SK-N-SH (cell line): Measurements from ENCODE around the gene ARHGEF6. TPM values are rescaled to one million over a fixed set of nuclear protein-coding genes. Genes with fewer than 3 reads are reported as not detected.

Experiments
- CTCF ChIA-PET: fragments of 300-600, 350-600 bp; formaldehyde crosslinking; extraction: SDS; loops from one replicate; lab custom pipeline; 2021; lab: Yijun Ruan, JAX
- POLR2A ChIA-PET: fragments of 350-600 bp; sonication (Branson Sonifier 250); formaldehyde crosslinking; extraction: SDS; loops from one replicate; lab custom pipeline; 2020; ENCODE audit warnings: antibody characterized with exemption, inconsistent platforms; lab: Yijun Ruan, JAX
- DNase-seq: peaks from one replicate; pipeline ENCODE4 v3.0.0; 2012
- H2AFZ ChIP-seq: fragments of 200-600 bp; sonication (generic); 2 replicates; pipeline ENCODE4 v1.8.1; 2016; ENCODE audit warnings: antibody characterized with exemption, mild to moderate bottlenecking, low read depth
- H3F3A ChIP-seq: fragments of 200-600 bp; sonication (generic); replicated peaks from 2 replicates; pipeline ENCODE3; 2016; ENCODE audit warnings: antibody characterized with exemption, mild to moderate bottlenecking; ENCODE audit not compliant: insufficient read depth
- H3K27ac ChIP-seq, 2 experiments: fragments of 200-500 bp in 1 of 2; fragments of 200-600 bp in 1 of 2; sonication (Bioruptor generic) in 1 of 2; sonication (generic), shearing (Covaris generic) in 1 of 2; 2 replicates each; pipeline versions ENCODE4 v1.5.1 to v1.6.1; 2014 to 2016; ENCODE audit warnings: low read depth in 2 of 2, inconsistent platforms in 1 of 2, low read length in 1 of 2, mild to moderate bottlenecking in 1 of 2, mixed read lengths in 1 of 2
- H3K27me3 ChIP-seq: fragments of 200-600 bp; sonication (generic), shearing (Covaris generic); 2 replicates; pipeline ENCODE4 v1.6.1; 2016; ENCODE audit warnings: mixed run types; ENCODE audit not compliant: insufficient read depth
- H3K36me3 ChIP-seq, 2 experiments: fragments of 200-500 bp in 1 of 2; fragments of 200-600 bp in 1 of 2; sonication (Bioruptor generic) in 1 of 2; sonication (generic) in 1 of 2; replicated peaks in 1 of 2; 2 replicates each; pipeline versions ENCODE3 to v1.5.1; 2014 to 2016; ENCODE audit warnings: low read length in 1 of 2, mild to moderate bottlenecking in 1 of 2; ENCODE audit not compliant: insufficient read depth in 2 of 2, control insufficient read depth in 1 of 2
- H3K4me1 ChIP-seq, 2 experiments: fragments of 200-500 bp in 1 of 2; fragments of 200-600 bp in 1 of 2; sonication (Bioruptor generic) in 1 of 2; sonication (generic), shearing (Covaris generic) in 1 of 2; 2 replicates each; pipeline versions ENCODE4 v1.5.1 to v1.6.1; 2014 to 2016; ENCODE audit warnings: low read depth in 1 of 2, low read length in 1 of 2, mixed run types in 1 of 2; ENCODE audit not compliant: insufficient read depth in 2 of 2, control insufficient read depth in 1 of 2
- H3K4me2 ChIP-seq: fragments of 200-600 bp; sonication (generic), shearing (Covaris generic); 2 replicates; pipeline ENCODE4 v1.6.1; 2017; ENCODE audit warnings: mixed run types
- H3K4me3 ChIP-seq, 2 experiments: fragments of 200-500 bp in 1 of 2; fragments of 200-600 bp in 1 of 2; sonication (Bioruptor generic) in 1 of 2; sonication (generic), shearing (Covaris generic) in 1 of 2; 2 replicates each; pipeline versions ENCODE4 v1.5.1 to v1.8.1; 2014 to 2016; ENCODE audit warnings: low read depth in 2 of 2, inconsistent platforms in 1 of 2, low read length in 1 of 2, mild to moderate bottlenecking in 1 of 2, mixed read lengths in 1 of 2, moderate library complexity in 1 of 2
- H3K79me2 ChIP-seq: fragments of 200-600 bp; sonication (generic); 2 replicates; pipeline ENCODE4 v1.8.1; 2017; ENCODE audit warnings: mild to moderate bottlenecking; ENCODE audit not compliant: insufficient read depth
- H3K9ac ChIP-seq: fragments of 200-600 bp; sonication (generic); 2 replicates; pipeline ENCODE4 v1.6.1; 2017; ENCODE audit warnings: mixed run types
- H3K9me2 ChIP-seq: fragments of 200-600 bp; sonication (generic); 2 replicates; pipeline ENCODE4 v1.6.1; 2017; ENCODE audit warnings: mixed run types
- H3K9me3 ChIP-seq: fragments of 200-600 bp; sonication (generic); 2 replicates; pipeline ENCODE4 v1.6.1; 2017; ENCODE audit warnings: mixed run types, mild to moderate bottlenecking, moderate library complexity
- H4K20me1 ChIP-seq: fragments of 200-600 bp; sonication (generic); 2 replicates; pipeline ENCODE4 v1.6.1; 2017; ENCODE audit warnings: mild to moderate bottlenecking, mixed run types; ENCODE audit not compliant: insufficient read depth
- CHD2 ChIP-seq: fragments of 150-350 bp; IDR thresholded peaks from 2 replicates; pipeline ENCODE4 v1.6.1; 2018; ENCODE audit warnings: low read length; ENCODE audit not compliant: partially characterized antibody
- ELF1 ChIP-seq: IDR thresholded peaks from 2 replicates; pipeline ENCODE4 v1.4.0; 2012
- EZH2phosphoT487 ChIP-seq: fragments of 200-600 bp; sonication (generic); IDR thresholded peaks from 2 replicates; pipeline ENCODE4 v1.6.1; 2017; ENCODE audit warnings: low read depth, mixed run types, mild to moderate bottlenecking, antibody characterized with exemption, moderate library complexity, borderline replicate concordance
- FOXJ3 ChIP-seq: sonication (generic); formaldehyde crosslinking; IDR thresholded peaks from 2 replicates; pipeline ENCODE4 v1.5.1; 2020; ENCODE audit warnings: mild to moderate bottlenecking, missing genetic modification reagents
- FOXM1 ChIP-seq: IDR thresholded peaks from 2 replicates; pipeline ENCODE4 v1.4.0; 2012; ENCODE audit warnings: low read depth, mild to moderate bottlenecking
- GATA2 ChIP-seq: sonication (generic); formaldehyde crosslinking; IDR thresholded peaks from 2 replicates; pipeline ENCODE4 v1.5.0; 2020; ENCODE audit warnings: mild to moderate bottlenecking, missing genetic modification reagents
- NFIC ChIP-seq: IDR thresholded peaks from 2 replicates; pipeline ENCODE4 v1.4.0; 2012; ENCODE audit warnings: borderline replicate concordance
- NRF1 ChIP-seq: IDR thresholded peaks from 2 replicates; pipeline ENCODE4 v1.6.1; 2012; ENCODE audit warnings: low read depth, mild to moderate bottlenecking, low read length
- POLR2AphosphoS5 ChIP-seq: IDR thresholded peaks from 2 replicates; pipeline ENCODE4 v1.6.1; 2012; ENCODE audit warnings: low read depth, low read length
- RAD21 ChIP-seq: IDR thresholded peaks from 2 replicates; pipeline ENCODE4 v1.6.1; 2012; ENCODE audit warnings: mild to moderate bottlenecking, low read length
- RCOR1 ChIP-seq: fragments of 150-350 bp; IDR thresholded peaks from 2 replicates; pipeline ENCODE4 v1.6.1; 2017; ENCODE audit warnings: antibody characterized with exemption, low read length
- RFX5 ChIP-seq: IDR thresholded peaks from 2 replicates; pipeline ENCODE4 v1.6.1; 2012; ENCODE audit warnings: mild to moderate bottlenecking, improper control_type of control experiment, low read length
- RXRA ChIP-seq: IDR thresholded peaks from 2 replicates; pipeline ENCODE4 v1.4.0; 2012; ENCODE audit warnings: low read depth, mild to moderate bottlenecking, borderline replicate concordance
- SIN3A ChIP-seq: IDR thresholded peaks from 2 replicates; pipeline ENCODE4 v1.6.1; 2012; ENCODE audit warnings: low read depth, mild to moderate bottlenecking, low read length, moderate library complexity, borderline replicate concordance
- SMC3 ChIP-seq: IDR thresholded peaks from 2 replicates; pipeline ENCODE4 v1.6.1; 2012; ENCODE audit warnings: low read depth, low read length, improper control_type of control experiment
- TAF1 ChIP-seq: IDR thresholded peaks from 2 replicates; pipeline ENCODE4 v1.6.1; 2012; ENCODE audit warnings: low read depth, mild to moderate bottlenecking, low read length, moderate library complexity, borderline replicate concordance
- TEAD4 ChIP-seq: IDR thresholded peaks from 2 replicates; pipeline ENCODE4 v1.4.0; 2012; ENCODE audit warnings: mild to moderate bottlenecking, borderline replicate concordance; ENCODE audit not compliant: insufficient read depth
- WGBS: methylation state at CpG from one replicate; pipeline ENCODE4 v1.1.6; 2017; ENCODE audit warnings: low lambda C conversion rate; 5-methylcytosine and 5-hydroxymethylcytosine counted together
- polyA plus RNA-seq, 3 experiments: library from polyadenylated mRNA; depleted of rRNA; stranded (reverse); fragments of >200 nt; gene quantifications; 2 replicates each; pipeline ENCODE4 v1.2.3, GENCODE V29; 2012
- TF ChIP-seq, protein P1 (sequence below): IDR thresholded peaks from 2 replicates; pipeline ENCODE4 v1.6.1; 2012; ENCODE audit warnings: mild to moderate bottlenecking, low read depth, low read length, moderate library complexity
- TF ChIP-seq, protein P2 (sequence below): fragments of 150-350 bp; IDR thresholded peaks from 2 replicates; pipeline ENCODE4 v1.6.1; 2017; ENCODE audit warnings: antibody characterized with exemption, low read length, low read depth, borderline replicate concordance

The ARHGEF6 gene
- polyA plus RNA-seq, 1 of the 3 experiments (the other 2 are of a cell fraction): 2.7 TPM

- Histone ChIP-seq H3F3A (no peaks in the 10 kb centered on the region), H3K9me3 (no peaks in the 10 kb centered on the region), H3K27ac (no peak overlapping the region), H3K4me3 (no peak overlapping the region), H3K36me3 (no peaks in the 10 kb centered on the region)
- POLR2A ChIA-PET: no interaction called here
- 53% methylated on average over 3 of the region's 3 CpGs for WGBS
- TF ChIP-seq SIN3A (no peak), RFX5 (no peak), FOXJ3 (CRISPR knock-in tag) (no peak), FOXM1 (no peak), POLR2AphosphoS5 (no peak)
- TF ChIP-seq, all 33 proteins: peak for 0
- Histone ChIP-seq H3K9ac (no peak overlapping the region), H2AFZ (no peak overlapping the region), H4K20me1 (no peaks in the 10 kb centered on the region), H3K79me2 (no peaks in the 10 kb centered on the region), H3K4me2 (no peak overlapping the region), H3K27me3 (no peaks in the 10 kb centered on the region; the same call in 1 of the 2 replicates), H3K4me1 (no peaks in the 10 kb centered on the region), H3K9me2 (no peaks in the 10 kb centered on the region)
- no peak for DNase-seq
- CTCF ChIA-PET: no interaction called here
These were observed 48.9 kb downstream of the ARHGEF6 start for GRCh38 chrX:136731798-136732197.

DNA sequence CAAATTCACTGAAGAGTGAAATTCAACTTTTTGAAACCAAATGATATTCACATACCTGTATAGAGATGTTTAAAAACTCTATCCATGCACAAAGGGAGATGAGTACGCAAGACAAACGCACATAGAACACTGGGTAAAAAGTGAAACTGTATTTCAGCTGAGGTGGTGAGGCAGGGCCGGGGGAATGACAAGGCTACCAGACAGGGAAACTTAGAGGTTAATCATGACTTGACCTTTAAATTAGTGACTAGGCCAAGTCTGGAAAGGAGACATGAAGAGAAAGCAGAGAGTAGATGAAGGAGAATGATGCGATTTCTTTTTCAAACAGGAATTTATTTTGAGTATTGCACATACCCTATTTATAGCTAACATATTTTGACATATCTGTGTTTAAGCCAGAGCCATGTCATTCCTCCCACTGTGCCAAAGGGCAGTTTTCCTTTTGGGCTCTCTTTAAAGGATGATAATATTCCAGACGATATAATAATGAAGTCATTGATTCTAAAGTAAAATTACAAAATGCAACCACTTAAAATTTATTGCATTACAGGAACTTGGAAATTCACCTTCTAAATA, 49.4 kb downstream of the ARHGEF6 start:
- Histone ChIP-seq H3F3A (no peaks in the 10 kb centered on the region), H3K79me2 (no peaks in the 10 kb centered on the region), H3K4me2 (no peak overlapping the region), H3K4me1 (no peaks in the 10 kb centered on the region), H3K36me3 (no peaks in the 10 kb centered on the region), H3K9me3 (no peaks in the 10 kb centered on the region), H2AFZ (no peak overlapping the region), H3K4me3 (no peak overlapping the region), H3K9me2 (no peaks in the 10 kb centered on the region), H4K20me1 (no peaks in the 10 kb centered on the region), H3K27ac (no peak overlapping the region), H3K27me3 (no peaks in the 10 kb centered on the region), H3K9ac (no peak overlapping the region)
- POLR2A ChIA-PET: no interaction called here
- CTCF ChIA-PET: interaction anchor here (1.1 to 1.6 kb wide), 2 partner anchors 20 to 194 kb away, joined by 3 read pairs; no protein-coding TSS in a partner anchor
- DNase-seq: no peak
- WGBS: 41% methylated on average over 5 of the region's 5 CpGs
- TF ChIP-seq TEAD4 (no peak), TAF1 (no peak), CHD2 (no peak), GATA2 (CRISPR knock-in tag) (no peak), NRF1 (no peak), RAD21 (no peak), RCOR1 (no peak), SMC3 (no peak), ELF1 (no peak), NFIC (no peak), POLR2AphosphoS5 (no peak), EZH2phosphoT487 (no peak), RXRA (no peak)
- TF ChIP-seq, protein P1, sequence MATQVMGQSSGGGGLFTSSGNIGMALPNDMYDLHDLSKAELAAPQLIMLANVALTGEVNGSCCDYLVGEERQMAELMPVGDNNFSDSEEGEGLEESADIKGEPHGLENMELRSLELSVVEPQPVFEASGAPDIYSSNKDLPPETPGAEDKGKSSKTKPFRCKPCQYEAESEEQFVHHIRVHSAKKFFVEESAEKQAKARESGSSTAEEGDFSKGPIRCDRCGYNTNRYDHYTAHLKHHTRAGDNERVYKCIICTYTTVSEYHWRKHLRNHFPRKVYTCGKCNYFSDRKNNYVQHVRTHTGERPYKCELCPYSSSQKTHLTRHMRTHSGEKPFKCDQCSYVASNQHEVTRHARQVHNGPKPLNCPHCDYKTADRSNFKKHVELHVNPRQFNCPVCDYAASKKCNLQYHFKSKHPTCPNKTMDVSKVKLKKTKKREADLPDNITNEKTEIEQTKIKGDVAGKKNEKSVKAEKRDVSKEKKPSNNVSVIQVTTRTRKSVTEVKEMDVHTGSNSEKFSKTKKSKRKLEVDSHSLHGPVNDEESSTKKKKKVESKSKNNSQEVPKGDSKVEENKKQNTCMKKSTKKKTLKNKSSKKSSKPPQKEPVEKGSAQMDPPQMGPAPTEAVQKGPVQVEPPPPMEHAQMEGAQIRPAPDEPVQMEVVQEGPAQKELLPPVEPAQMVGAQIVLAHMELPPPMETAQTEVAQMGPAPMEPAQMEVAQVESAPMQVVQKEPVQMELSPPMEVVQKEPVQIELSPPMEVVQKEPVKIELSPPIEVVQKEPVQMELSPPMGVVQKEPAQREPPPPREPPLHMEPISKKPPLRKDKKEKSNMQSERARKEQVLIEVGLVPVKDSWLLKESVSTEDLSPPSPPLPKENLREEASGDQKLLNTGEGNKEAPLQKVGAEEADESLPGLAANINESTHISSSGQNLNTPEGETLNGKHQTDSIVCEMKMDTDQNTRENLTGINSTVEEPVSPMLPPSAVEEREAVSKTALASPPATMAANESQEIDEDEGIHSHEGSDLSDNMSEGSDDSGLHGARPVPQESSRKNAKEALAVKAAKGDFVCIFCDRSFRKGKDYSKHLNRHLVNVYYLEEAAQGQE: no peak
- TF ChIP-seq, protein P2, sequence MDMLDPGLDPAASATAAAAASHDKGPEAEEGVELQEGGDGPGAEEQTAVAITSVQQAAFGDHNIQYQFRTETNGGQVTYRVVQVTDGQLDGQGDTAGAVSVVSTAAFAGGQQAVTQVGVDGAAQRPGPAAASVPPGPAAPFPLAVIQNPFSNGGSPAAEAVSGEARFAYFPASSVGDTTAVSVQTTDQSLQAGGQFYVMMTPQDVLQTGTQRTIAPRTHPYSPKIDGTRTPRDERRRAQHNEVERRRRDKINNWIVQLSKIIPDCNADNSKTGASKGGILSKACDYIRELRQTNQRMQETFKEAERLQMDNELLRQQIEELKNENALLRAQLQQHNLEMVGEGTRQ: no peak
